Fibroblast of pulmonary artery (primary cell): ENCODE measurements around the gene COPS2.

Experiments
- DNase-seq: peaks from one replicate; pipeline ENCODE4 v3.0.0-alpha.2; 2010; ENCODE audit warnings: low read depth
- H3K4me3 ChIP-seq: replicated peaks from 2 replicates; pipeline ENCODE4 v1.5.1; 2011; ENCODE audit warnings: low read depth, mild to moderate bottlenecking, control low read depth, low read length, moderate library complexity
- TF ChIP-seq, protein P1 (sequence below): IDR thresholded peaks from 2 replicates; pipeline ENCODE4 v1.5.1; 2011; ENCODE audit warnings: mild to moderate bottlenecking, control low read depth, low read length, inconsistent platforms; ENCODE audit errors: missing control alignments

Gene COPS2

DNA sequence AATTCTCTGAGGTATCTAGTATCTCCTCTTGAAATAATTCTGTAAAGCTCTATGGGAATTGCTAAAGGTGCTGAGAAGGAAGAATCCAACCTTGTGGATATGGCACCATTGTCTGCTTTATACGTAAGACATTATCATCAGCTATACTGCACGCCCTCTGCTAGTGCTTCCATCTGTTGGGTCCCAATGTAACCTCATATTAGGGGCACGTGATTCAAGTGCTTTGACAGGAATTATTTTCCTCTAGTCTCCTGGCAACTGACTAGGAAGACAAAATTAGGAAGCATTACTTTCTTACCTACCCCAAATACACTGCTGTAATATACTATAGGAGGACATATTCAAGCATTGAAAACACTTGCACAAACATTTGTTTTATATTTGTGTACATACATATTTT lies 24.0 kb downstream of the COPS2 start:
- TF ChIP-seq, protein P1, sequence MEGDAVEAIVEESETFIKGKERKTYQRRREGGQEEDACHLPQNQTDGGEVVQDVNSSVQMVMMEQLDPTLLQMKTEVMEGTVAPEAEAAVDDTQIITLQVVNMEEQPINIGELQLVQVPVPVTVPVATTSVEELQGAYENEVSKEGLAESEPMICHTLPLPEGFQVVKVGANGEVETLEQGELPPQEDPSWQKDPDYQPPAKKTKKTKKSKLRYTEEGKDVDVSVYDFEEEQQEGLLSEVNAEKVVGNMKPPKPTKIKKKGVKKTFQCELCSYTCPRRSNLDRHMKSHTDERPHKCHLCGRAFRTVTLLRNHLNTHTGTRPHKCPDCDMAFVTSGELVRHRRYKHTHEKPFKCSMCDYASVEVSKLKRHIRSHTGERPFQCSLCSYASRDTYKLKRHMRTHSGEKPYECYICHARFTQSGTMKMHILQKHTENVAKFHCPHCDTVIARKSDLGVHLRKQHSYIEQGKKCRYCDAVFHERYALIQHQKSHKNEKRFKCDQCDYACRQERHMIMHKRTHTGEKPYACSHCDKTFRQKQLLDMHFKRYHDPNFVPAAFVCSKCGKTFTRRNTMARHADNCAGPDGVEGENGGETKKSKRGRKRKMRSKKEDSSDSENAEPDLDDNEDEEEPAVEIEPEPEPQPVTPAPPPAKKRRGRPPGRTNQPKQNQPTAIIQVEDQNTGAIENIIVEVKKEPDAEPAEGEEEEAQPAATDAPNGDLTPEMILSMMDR: no peak
- DNase-seq: no peak
- no peak overlapping the region for H3K4me3 ChIP-seq

DNA sequence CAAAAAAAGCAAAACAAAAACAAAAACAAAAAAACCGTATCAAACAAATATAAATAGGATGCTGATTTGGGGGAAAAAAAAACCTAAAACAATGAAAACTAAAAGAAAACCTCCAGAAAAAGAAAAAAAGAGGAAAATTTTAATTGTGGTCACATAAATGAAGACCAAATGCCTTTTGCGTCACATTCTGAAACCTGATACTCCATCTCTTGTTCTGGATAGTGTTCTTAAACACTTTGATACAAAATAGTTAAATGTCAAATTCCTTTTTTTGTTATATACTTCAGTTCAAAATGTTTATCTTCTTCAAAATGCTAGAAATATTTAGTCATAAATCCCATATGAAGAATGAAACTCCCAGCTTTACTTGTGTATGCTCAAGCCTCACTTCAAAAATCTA lies 31.0 kb downstream of the COPS2 start:
- TF ChIP-seq, protein P1: no peak
- DNase-seq: no peak
- H3K4me3 ChIP-seq: no peak overlapping the region

DNA sequence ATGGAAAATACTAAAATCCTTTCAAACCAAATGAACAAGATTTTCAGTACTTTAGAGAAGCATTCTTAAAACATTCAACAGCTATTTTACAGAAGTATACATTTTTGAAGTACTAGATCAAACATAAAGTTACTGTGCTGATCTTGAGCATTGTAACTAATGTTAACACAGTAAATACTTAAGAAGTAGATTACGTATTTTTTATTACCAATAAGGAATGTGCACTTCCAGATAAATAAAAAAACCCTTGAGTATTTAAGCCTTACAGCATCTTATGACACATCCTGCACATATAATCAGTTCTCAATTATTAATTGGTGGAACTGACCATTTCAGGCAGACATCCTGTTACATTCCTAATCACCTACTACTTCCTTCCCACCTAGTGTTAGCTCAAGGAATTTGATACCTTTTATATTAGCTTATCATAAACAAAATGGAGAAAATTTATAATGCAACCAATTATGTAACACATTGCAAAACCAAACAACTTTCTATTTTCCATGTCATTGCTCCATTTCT lies 32.8 kb downstream of the COPS2 start:
- H3K4me3 ChIP-seq: no peak overlapping the region
- TF ChIP-seq, protein P1: no peak
- no peak for DNase-seq

DNA sequence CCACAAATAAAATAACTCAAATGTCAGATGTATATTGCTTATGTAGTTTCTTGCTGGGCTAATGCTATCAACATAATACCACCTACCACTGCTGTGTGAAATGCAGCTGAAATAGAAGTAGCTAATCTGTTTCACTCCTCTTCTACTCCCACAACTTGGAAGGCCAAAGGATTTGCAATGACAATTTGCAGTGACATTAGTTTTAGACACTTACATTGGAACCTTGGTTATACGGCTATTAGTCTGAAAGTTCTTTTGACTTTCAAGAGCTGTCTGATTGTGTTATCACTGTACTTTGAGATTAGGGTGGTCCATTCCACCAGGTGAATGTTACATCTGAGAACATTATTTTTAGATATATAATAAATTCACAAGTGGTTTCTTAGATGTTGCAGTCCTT lies 33.5 kb downstream of the COPS2 start:
- no peak overlapping the region for H3K4me3 ChIP-seq
- TF ChIP-seq, protein P1: no peak
- DNase-seq: no peak

DNA sequence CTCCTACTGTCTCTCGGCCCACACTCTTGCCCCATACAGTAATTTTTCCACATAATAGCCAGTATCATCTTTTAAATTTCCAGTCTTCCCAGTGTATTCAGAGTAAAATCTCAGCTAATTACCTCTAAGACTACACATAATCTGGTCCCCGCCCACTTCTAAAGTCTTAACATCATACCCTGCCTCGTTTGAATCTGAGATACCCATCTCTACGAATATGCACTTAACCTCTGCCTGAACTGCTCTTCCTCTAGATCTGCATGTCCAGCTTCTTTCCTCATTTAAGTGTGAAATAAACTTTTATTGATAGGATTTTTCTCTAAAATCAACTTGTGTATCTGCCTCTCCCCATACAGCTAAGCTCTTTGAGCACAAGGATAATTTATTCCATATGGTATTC lies 34.6 kb downstream of the COPS2 start:
- no peak for DNase-seq
- no peak overlapping the region for H3K4me3 ChIP-seq
- TF ChIP-seq, protein P1: no peak

DNA sequence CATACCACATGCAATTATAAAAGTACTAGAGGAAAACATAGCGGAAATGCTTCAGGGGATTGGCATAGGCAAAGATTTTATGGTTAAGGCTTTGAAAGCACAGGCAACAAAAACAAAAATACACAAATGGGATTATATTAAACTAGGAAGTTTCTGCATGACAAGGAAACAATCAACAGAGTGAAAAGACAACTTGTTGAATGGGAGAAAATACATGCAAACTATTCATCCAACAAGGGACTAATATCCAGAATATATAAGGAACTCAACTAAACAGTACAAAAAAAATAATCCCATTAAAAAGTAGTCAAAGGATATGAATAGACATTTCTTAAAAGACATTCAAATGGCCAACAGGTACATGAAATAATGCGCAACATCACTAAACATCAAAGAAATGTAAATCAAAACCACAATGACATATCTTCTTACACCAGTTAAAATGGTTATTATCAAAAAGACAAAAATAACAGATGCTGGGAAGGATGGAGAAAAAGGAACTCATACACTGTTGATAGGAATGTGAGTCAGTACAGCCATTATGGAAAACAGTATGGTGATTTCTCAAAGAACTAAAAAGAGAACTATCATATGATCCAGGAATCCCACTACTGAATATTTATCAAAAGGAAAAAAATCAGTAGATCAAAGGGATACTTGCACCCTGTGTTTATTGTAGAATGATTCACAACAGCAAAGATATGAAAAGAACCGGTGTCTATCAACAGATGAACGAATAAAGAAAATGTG lies 39.1 kb downstream of the COPS2 start:
- TF ChIP-seq, protein P1: no peak
- no peak overlapping the region for H3K4me3 ChIP-seq
- DNase-seq: no peak

DNA sequence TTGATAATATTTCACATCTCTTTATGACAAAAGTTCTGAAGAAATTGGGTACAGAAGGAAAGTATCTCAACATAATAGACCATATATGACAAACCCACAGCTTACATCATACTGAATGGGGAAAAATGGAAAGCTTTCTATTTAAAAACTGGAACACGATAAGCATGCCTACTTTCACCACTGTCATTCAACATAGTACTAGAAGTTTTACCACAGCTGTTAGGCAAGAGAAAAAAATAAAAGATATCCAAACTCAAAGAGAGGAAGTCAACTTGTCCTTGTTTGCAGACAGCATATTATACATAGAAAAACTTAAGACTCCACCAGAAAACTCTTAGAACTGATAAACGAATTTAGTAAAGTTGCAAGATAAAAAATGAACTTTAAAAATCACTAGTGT lies 40.3 kb downstream of the COPS2 start:
- DNase-seq: peak; percentile 22
- TF ChIP-seq, protein P1: no peak
- H3K4me3 ChIP-seq: no peak overlapping the region
